Kidney tubule cell (primary cell): ENCODE data around the gene DPYD.
A peak's percentile ranks its signal among the peaks of the same experiment; 100 is the strongest.

ENCODE experiments used
- DNase-seq: peaks from one replicate; pipeline ENCODE4 v3.0.0-alpha.2; 2018; ENCODE audit warnings: low spot score

The DPYD gene

GRCh38 chr1:97920832-97921571 is at the start of gene DPYD:
TSS of gene DPYD (minus strand) at chr1:97921034. CDS start at chr1:97920922, 112 bp downstream.
- DNase-seq = peak; percentile 87

- no peak for DNase-seq
Observed at GRCh38 chr1:97960470-97960869, 39.6 kb upstream of the DPYD start.

GRCh38 chr1:97947695-97948094 is 26.9 kb upstream of the DPYD start:
- no peak for DNase-seq

- DNase-seq = peak; percentile 60
Observed at GRCh38 chr1:97943354-97943753, 22.5 kb upstream of the DPYD start.

- peak; percentile 3 for DNase-seq
Observed at GRCh38 chr1:97942161-97943123, 21.6 kb upstream of the DPYD start.

GRCh38 chr1:97938285-97938642 is 17.4 kb upstream of the DPYD start:
- no peak for DNase-seq

GRCh38 chr1:97936976-97937375 is 16.1 kb upstream of the DPYD start:
- no peak for DNase-seq

GRCh38 chr1:97934491-97934890 is 13.7 kb upstream of the DPYD start:
- DNase-seq = no peak

- peak; percentile 57 for DNase-seq
Observed at GRCh38 chr1:97929874-97930851, 9.3 kb upstream of the DPYD start.

- no peak for DNase-seq
Observed at GRCh38 chr1:97926017-97926708, 5.3 kb upstream of the DPYD start.

GRCh38 chr1:97925151-97925550 is 4.3 kb upstream of the DPYD start:
- DNase-seq = peak; percentile 56

GRCh38 chr1:97923811-97924210 is 3.0 kb upstream of the DPYD start:
- no peak for DNase-seq

GRCh38 chr1:97920276-97920831 is 480 bp downstream of the DPYD start:
- DNase-seq = peak; percentile 28

- peak; percentile 13 for DNase-seq
Observed at GRCh38 chr1:97919585-97920261, 1.1 kb downstream of the DPYD start.

- peak; percentile 30 for DNase-seq
Observed at GRCh38 chr1:97918961-97919360, 1.9 kb downstream of the DPYD start.

GRCh38 chr1:97913506-97914139 is 7.2 kb downstream of the DPYD start:
- no peak for DNase-seq

GRCh38 chr1:97911266-97912215 is 9.3 kb downstream of the DPYD start:
- no peak for DNase-seq

- no peak for DNase-seq
Observed at GRCh38 chr1:97909266-97909665, 11.6 kb downstream of the DPYD start.

- DNase-seq = no peak
Observed at GRCh38 chr1:97907886-97908285, 12.9 kb downstream of the DPYD start.
